IPS DF 6.9 (cell line): ENCODE results near the gene PLK5.
"Not testable (repeated sequence)": the region's sequence is repeated elsewhere in the genome, so short reads cannot be mapped to it uniquely, and the experiment has no call there.

Source experiments
- DNase-seq: peaks from one replicate; pipeline ENCODE4 v3.0.0-alpha.2; 2013; ENCODE audit warnings: low read depth, low spot score
- H3K27ac ChIP-seq: one replicate; pipeline ENCODE4 v1.5.1; 2013; ENCODE audit warnings: low read length, control low read depth
- H3K27me3 ChIP-seq: 2 replicates; pipeline ENCODE4 v1.6.1; 2013; ENCODE audit warnings: mild to moderate bottlenecking, low read length; ENCODE audit not compliant: control insufficient read depth, insufficient read depth
- H3K36me3 ChIP-seq: 2 replicates; pipeline ENCODE4 v1.6.1; 2013; ENCODE audit warnings: low read length; ENCODE audit not compliant: control insufficient read depth, insufficient read depth
- H3K4me1 ChIP-seq: 2 replicates; pipeline ENCODE4 v1.6.1; 2013; ENCODE audit warnings: low read length; ENCODE audit not compliant: control insufficient read depth, insufficient read depth
- H3K4me3 ChIP-seq: 2 replicates; pipeline ENCODE4 v1.5.1; 2013; ENCODE audit warnings: mild to moderate bottlenecking, low read length
- H3K9me3 ChIP-seq: 2 replicates; pipeline ENCODE4 v1.6.1; 2013; ENCODE audit warnings: low read length, inconsistent platforms; ENCODE audit not compliant: control insufficient read depth, insufficient read depth
- WGBS: extraction: QIAGEN DNeasy Blood & Tissue Kit; methylation state at CpG from one replicate; pipeline ENCODE4 v1.1.7; 2013; ENCODE audit warnings: mixed read lengths, missing lambda C conversion rate; ENCODE audit not compliant: insufficient read length, insufficient coverage; 5-methylcytosine and 5-hydroxymethylcytosine counted together

Gene PLK5, protein sequence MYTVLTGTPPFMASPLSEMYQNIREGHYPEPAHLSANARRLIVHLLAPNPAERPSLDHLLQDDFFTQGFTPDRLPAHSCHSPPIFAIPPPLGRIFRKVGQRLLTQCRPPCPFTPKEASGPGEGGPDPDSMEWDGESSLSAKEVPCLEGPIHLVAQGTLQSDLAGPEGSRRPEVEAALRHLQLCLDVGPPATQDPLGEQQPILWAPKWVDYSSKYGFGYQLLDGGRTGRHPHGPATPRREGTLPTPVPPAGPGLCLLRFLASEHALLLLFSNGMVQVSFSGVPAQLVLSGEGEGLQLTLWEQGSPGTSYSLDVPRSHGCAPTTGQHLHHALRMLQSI

DNA sequence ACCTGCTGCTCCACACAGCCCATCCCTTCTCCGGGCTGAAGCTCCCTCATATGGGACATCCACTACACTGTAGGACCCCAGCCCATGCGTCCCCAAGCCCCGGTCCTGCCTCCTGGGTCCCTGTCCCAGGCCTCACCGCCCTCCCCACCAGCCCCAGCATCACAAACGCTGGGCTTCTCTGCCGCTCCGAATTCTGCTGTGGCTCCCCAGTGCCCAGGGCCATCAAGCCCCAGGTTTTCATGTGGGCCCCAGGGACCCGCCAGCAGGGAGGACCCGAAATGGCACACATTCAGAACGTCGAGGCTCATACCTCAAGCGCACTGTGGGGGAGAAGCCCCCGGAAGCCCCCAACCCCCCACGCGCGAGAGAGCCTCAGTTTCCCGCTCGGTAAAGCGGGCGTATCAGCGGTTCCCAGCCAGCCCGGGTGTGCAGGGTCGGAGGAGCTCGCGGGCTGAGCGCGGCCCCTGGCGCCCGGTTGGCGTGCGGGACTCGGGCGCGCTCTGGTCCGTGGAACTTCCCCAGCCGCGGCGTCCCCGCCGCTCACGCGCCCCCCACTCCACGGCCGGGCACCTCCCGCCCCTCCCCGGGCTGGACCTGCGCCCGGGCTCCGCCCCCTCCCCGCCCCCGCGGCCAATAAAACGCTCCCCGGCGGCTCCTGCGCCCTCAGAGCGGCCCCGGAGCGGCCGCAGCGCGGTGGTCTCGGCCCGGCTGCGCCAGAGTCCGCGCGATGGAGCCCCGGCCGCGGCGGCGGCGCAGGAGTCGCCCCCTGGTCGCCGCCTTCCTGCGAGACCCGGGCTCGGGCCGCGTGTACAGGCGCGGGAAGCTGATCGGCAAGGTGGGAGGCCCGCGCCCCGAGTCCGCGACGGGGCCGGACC is at the start of gene PLK5:
Gene PLK5, plus strand, starts transcription at position 666 of the 875 bp plus-strand sequence. CDS start 2,920 bp downstream, outside the sequence.
- H3K4me1 ChIP-seq: no peaks in the 10 kb centered on the region
- H3K4me3 ChIP-seq: peak within 1 kb of the TSS; percentile 26
- H3K27ac ChIP-seq: no peak within 1 kb of the TSS
- no peak for DNase-seq
- H3K27me3 ChIP-seq: peaks cover 14% of the 10 kb centered on the region; the same call in 1 of the 2 replicates
- no CpG with 5 or more reads among the region's 92 CpGs for WGBS
- no peaks in the 10 kb centered on the region for H3K36me3 ChIP-seq
- H3K9me3 ChIP-seq: no peaks in the 10 kb centered on the region

DNA sequence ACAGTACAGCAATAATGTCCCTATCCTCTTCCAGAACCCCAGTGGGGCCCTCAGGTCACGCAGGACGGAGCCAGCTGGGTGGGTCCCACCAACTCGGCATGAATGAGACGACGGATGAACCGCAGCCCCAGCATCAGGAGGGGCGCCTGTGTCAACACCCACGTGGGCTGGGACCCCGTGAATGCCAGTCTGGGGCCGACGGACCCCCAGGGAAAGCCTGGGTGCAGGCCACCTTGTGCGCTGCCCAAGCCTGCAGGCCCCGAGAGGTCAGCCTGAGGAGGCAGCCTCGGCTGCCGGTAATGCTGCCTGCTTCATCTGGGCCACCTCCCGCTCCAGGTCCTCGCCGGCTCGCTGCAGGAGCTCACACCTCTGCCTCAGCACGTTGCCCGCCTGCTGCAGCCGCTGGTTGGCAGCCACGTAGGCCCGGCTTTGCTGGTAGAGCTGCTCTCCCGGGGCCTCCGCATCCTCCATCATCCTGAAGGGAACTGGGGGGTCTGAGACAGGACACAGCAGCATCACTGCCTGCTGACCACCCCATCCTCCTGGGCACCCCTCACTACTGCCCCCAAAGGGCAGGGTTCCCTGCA is 49.0 kb upstream of the PLK5 start:
- DNase-seq: no peak
- WGBS: no CpG with 5 or more reads among the region's 26 CpGs
- Histone ChIP-seq H3K36me3 (no peaks in the 10 kb centered on the region), H3K27ac (no peak overlapping the region), H3K4me3 (no peak overlapping the region), H3K27me3 (peaks cover 13% of the 10 kb centered on the region; the same call in 1 of the 2 replicates), H3K4me1 (peaks cover 6% of the 10 kb centered on the region), H3K9me3 (no peaks in the 10 kb centered on the region)

GRCh38 chr19:1475751-1476437 is 48.0 kb upstream of the PLK5 start:
- H3K27ac ChIP-seq: no peak overlapping the region
- no peak overlapping the region for H3K4me3 ChIP-seq
- H3K27me3 ChIP-seq: peaks cover 8% of the 10 kb centered on the region; the same call in 1 of the 2 replicates
- H3K36me3 ChIP-seq: no peaks in the 10 kb centered on the region
- peaks cover 3% of the 10 kb centered on the region for H3K4me1 ChIP-seq
- no CpG with 5 or more reads among the region's 31 CpGs for WGBS
- no peaks in the 10 kb centered on the region for H3K9me3 ChIP-seq
- no peak for DNase-seq

DNA sequence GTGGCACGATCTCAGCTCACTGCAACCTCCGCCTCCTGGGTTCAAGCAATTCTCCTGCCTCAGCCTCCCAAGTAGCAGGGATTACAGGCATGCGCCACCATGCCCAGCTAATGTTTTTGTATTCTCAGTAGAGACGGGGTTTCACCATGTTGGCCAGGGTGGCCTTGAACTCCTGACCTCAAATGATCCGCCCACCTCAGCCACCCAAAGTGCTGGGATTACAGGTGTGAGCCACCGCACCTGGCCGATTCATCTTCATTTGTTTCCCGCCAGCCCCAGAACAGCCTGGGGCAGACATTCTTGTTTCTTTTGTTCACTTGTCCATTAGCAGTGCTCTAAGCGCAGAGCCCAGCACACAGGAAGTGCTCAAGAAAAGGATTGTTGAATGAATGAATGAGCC is 46.8 kb upstream of the PLK5 start:
- H3K4me3 ChIP-seq, H3K27ac ChIP-seq, H3K36me3 ChIP-seq, DNase-seq, H3K9me3 ChIP-seq, H3K27me3 ChIP-seq, H3K4me1 ChIP-seq: not testable (repeated sequence)
- no CpG with 5 or more reads among the region's 9 CpGs for WGBS

DNA sequence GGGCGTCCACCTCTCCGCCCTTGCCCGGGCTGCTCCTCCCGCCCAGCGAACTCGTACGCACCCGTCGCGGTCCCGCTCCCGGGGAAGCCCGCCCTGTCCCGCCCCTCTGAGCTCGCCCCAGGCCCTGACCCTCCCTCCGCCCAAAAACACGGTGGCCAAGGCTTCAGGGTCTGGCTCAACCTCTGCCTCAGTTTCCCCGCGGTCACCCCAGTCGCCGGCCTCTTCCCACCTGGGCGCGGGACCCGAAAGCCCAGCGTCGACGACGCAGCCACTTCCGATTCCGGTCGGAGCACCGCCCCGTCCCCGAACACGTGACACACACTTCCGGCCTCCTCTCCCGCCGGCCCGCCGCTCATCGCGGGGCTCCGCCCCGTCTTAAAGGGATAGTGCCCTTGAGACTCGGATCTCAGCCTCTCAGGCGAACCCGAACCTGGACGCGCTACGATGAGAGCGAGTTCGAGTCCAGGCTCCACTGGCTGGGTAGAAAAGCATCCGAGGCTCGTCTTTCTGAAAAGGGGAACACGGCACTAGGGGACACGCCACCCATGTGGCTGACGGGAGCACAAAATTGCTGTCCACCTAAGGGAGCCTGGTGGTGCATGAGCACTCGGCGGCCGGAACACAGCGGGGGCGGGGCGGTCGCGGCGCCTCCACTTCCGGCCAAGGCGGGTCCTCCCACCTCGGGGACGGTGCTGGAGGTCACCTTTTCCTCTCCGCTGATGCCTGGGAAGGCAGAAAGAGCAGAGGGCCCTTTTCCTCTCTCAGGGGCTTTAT is 44.8 kb upstream of the PLK5 start, which contains the start of gene C19orf25:
Gene C19orf25, minus strand, starts transcription at position 282 of the 774 bp plus-strand sequence. CDS start 312 bp downstream, outside the sequence.
- no CpG with 5 or more reads among the region's 71 CpGs for WGBS

DNA sequence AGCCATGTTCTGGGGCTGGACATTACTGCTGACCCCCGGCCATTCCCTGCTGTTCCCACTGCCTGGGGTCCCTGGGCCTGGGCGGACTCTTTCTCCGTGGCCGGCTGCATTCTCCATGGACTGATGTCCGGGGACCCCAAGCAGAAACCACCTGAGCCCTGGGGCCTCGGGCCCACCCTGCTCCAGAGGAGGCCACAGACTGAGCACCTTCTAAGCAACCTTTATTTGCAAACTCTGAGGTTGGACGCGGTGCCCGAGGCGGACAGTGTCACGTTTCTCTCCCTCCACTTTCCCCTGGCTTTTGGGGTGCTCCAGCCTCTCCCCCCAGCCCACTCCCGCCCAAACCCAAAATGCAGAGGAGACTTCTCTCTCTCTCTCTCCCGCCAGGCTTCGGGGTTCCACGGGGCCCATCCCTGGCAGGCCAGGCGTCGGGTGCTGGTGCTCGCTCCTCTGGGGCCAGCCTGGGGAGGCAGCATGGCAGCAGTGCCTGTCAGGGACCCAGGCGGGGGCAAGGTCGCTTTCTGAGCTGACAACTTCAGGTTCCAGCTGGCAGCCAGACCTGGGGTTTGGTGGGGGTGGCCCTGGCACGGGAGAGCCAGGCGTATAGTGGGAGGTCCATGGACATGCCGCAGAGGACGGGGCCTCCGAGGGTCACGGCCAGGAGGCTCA is 42.5 kb upstream of the PLK5 start:
- Histone ChIP-seq H3K4me1 (peaks cover 2% of the 10 kb centered on the region; the same call in 1 of the 2 replicates), H3K4me3 (no peak overlapping the region), H3K27ac (no peak overlapping the region), H3K36me3 (peaks cover 3% of the 10 kb centered on the region; the same call in 1 of the 2 replicates), H3K27me3 (no peaks in the 10 kb centered on the region), H3K9me3 (no peaks in the 10 kb centered on the region)
- no CpG with 5 or more reads among the region's 26 CpGs for WGBS
- no peak for DNase-seq

More for the DNA sequence above, 44.8 kb upstream of the PLK5 start, which contains the start of gene C19orf25:
- Histone ChIP-seq H3K27ac (no peak within 1 kb of the TSS), H3K4me3 (peak within 1 kb of the TSS; percentile 75), H3K27me3 (no peaks in the 10 kb centered on the region), H3K4me1 (peaks cover 2% of the 10 kb centered on the region; the same call in 1 of the 2 replicates), H3K9me3 (no peaks in the 10 kb centered on the region), H3K36me3 (peaks cover 3% of the 10 kb centered on the region; the same call in 1 of the 2 replicates)
- peak; percentile 86 for DNase-seq

DNA sequence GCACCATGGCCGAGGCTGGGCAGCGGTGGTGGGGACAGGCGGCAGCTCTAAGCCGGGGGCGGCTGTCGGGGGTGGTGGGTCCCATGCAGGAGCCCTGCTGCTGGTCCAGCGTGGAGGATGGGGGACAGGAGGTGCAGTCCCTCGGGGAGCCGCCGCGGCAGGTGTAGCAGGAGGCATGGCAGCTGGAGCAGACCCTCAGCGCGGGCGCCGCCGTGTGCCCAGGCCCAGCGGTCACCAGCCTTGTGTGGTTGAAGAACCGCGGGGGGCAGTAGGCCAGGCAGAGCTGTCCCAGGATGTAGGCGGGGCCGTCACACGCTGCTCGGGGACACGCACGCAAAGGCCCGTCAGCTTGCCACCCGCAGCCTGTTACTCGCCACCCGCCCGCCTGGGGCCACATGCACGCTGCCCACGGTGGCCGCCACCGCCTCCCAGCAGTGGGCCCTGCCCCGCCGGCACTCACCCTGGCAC is 42.0 kb upstream of the PLK5 start:
- Histone ChIP-seq H3K4me1 (peaks cover 2% of the 10 kb centered on the region; the same call in 1 of the 2 replicates), H3K4me3 (no peak overlapping the region), H3K36me3 (peaks cover 3% of the 10 kb centered on the region; the same call in 1 of the 2 replicates), H3K27me3 (no peaks in the 10 kb centered on the region), H3K9me3 (no peaks in the 10 kb centered on the region), H3K27ac (no peak overlapping the region)
- no peak for DNase-seq
- no CpG with 5 or more reads among the region's 36 CpGs for WGBS

DNA sequence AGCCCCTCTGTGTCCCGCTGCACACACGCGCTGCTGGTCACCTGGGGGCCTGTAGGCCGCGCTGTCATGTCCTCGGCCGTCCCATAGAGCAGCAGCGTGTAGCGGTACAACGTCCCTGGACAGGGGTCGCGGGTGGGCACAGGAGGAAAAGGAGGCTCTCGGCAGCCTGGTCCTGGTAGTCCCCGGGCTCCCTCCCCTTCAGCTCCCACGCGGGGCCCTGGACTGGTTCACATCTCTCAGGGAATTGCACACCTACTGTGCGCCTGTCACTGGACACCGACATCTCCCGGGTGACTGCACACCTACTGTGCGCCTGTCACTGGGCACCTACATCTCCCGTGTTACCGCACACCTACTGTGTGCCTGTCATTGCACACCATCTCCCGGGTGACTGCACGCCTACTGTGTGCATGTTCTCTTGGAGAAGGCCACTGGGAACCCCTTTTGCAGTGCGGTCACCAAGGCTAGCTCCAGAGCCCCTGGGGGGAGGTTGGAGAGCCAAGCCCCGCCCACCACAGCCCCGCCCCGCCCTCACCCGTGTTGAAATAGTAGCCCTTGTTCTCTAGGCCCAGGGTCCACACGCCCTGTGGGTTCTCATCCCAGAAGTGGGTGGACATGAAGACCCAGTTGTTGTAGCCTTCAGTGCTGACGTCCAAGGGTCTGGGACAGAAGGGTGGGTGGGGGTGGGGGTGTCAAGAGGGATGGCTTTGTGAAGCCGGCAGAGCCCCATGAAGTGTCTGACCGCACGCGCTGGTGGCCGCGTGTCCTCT is 41.3 kb upstream of the PLK5 start:
- peaks cover 2% of the 10 kb centered on the region; the same call in 1 of the 2 replicates for H3K4me1 ChIP-seq
- DNase-seq: no peak
- no peaks in the 10 kb centered on the region for H3K9me3 ChIP-seq
- no CpG with 5 or more reads among the region's 37 CpGs for WGBS
- no peaks in the 10 kb centered on the region for H3K27me3 ChIP-seq
- H3K4me3 ChIP-seq: no peak overlapping the region
- no peak overlapping the region for H3K27ac ChIP-seq
- peaks cover 3% of the 10 kb centered on the region; the same call in 1 of the 2 replicates for H3K36me3 ChIP-seq
